H1 (cell line): ENCODE results near the gene SLC9C2. TPM values are rescaled to one million over a fixed set of nuclear protein-coding genes. Genes with fewer than 3 reads are reported as not detected.

Source experiments
- CTCF ChIA-PET: fragments of 300-600 bp; sonication (Branson Sonifier 250); formaldehyde crosslinking; loops from one replicate; lab custom pipeline; 2021; ENCODE audit not compliant: partially characterized antibody; lab: Charles Lee
- POLR2A ChIA-PET: fragments of 300-600 bp; sonication (Branson Sonifier 250); formaldehyde crosslinking; loops from one replicate; lab custom pipeline; 2021; ENCODE audit warnings: inconsistent platforms; ENCODE audit not compliant: partially characterized antibody; lab: Charles Lee
- DNase-seq, 2 experiments: peaks; one replicate each; pipeline versions ENCODE4 v3.0.0 to v3.0.0-alpha.2; 2010 to 2022; ENCODE audit warnings: low spot score in 2 of 2, low read depth in 1 of 2, mixed read lengths in 1 of 2
- FAIRE-seq: peaks from 2 replicates; lab custom pipeline; 2011; peaks lifted over from hg19 to GRCh38; lab: Jason Lieb, UNC
- H2AFZ ChIP-seq: 2 replicates; pipeline ENCODE4 v1.8.1; 2012; ENCODE audit warnings: low read length, inconsistent platforms
- H2AK5ac ChIP-seq: 2 replicates; pipeline ENCODE4 v1.6.1; 2013; ENCODE audit warnings: low read depth, low read length
- H2BK120ac ChIP-seq: replicated peaks from 2 replicates; pipeline ENCODE3; 2013; ENCODE audit warnings: low read depth, low read length, inconsistent platforms
- H2BK12ac ChIP-seq: 2 replicates; pipeline ENCODE4 v1.6.1; 2013; ENCODE audit warnings: low read depth, low read length
- H2BK15ac ChIP-seq: 2 replicates; pipeline ENCODE4 v1.6.1; 2013; ENCODE audit warnings: low read length
- H2BK20ac ChIP-seq: 2 replicates; pipeline ENCODE4 v1.6.1; 2013; ENCODE audit warnings: low read length
- H2BK5ac ChIP-seq: 2 replicates; pipeline ENCODE4 v1.6.1; 2013; ENCODE audit warnings: low read depth, low read length
- H3K14ac ChIP-seq: 2 replicates; pipeline ENCODE4 v1.6.1; 2013; ENCODE audit warnings: inconsistent platforms; ENCODE audit not compliant: insufficient read length
- H3K18ac ChIP-seq: 2 replicates; pipeline ENCODE4 v1.6.1; 2013; ENCODE audit warnings: low read length; ENCODE audit errors: extremely low read depth
- H3K23ac ChIP-seq: 2 replicates; pipeline ENCODE4 v1.6.1; 2013; ENCODE audit warnings: inconsistent platforms; ENCODE audit not compliant: insufficient read length
- H3K23me2 ChIP-seq: 2 replicates; pipeline ENCODE4 v1.6.1; 2013; ENCODE audit warnings: low read depth, low read length
- H3K27ac ChIP-seq: 2 replicates; pipeline ENCODE4 v1.6.1; 2011; ENCODE audit warnings: low read depth, low read length, inconsistent platforms
- H3K27me3 ChIP-seq, 4 experiments: replicated peaks in 1 of 4; 1 replicate in 1 of 4; 2 replicates in 3 of 4; pipeline versions ENCODE4 v1.6.1 to v1.8.1; 2011 to 2013; ENCODE audit warnings: low read length in 3 of 4, mild to moderate bottlenecking in 3 of 4, inconsistent platforms in 2 of 4, mixed read lengths in 2 of 4, moderate library complexity in 1 of 4; ENCODE audit not compliant: control insufficient read depth in 3 of 4, insufficient read depth in 3 of 4; ENCODE audit errors: extremely low read depth in 1 of 4
- H3K36me3 ChIP-seq, 4 experiments: 2 replicates each; pipeline versions ENCODE4 v1.6.1 to v1.8.1; 2011 to 2013; ENCODE audit warnings: mild to moderate bottlenecking in 4 of 4, low read length in 3 of 4, moderate library complexity in 2 of 4, control low read depth in 1 of 4, inconsistent platforms in 1 of 4; ENCODE audit not compliant: insufficient read depth in 4 of 4, control insufficient read depth in 2 of 4
- H3K4ac ChIP-seq: replicated peaks from 2 replicates; pipeline ENCODE3; 2013; ENCODE audit warnings: low read length, low read depth, mixed read lengths, inconsistent platforms; ENCODE audit not compliant: insufficient read length
- H3K4me1 ChIP-seq, 4 experiments: replicated peaks in 1 of 4; 1 replicate in 1 of 4; 2 replicates in 3 of 4; pipeline versions ENCODE4 v1.6.1 to v1.8.1; 2011 to 2013; ENCODE audit warnings: low read length in 3 of 4, inconsistent platforms in 2 of 4, mixed read lengths in 1 of 4; ENCODE audit not compliant: insufficient read depth in 4 of 4, control insufficient read depth in 3 of 4
- H3K4me2 ChIP-seq, 2 experiments: 2 replicates each; pipeline versions ENCODE4 v1.6.1 to v1.8.1; 2011 to 2013; ENCODE audit warnings: low read depth in 2 of 2, low read length in 2 of 2, control low read depth in 1 of 2, inconsistent platforms in 1 of 2, mild to moderate bottlenecking in 1 of 2; ENCODE audit not compliant: insufficient read depth in 1 of 2
- H3K4me3 ChIP-seq, 4 experiments: fragments of 200-600, 300-600 bp in 1 of 4; sonication (generic), shearing (Covaris generic), sonication (Bioruptor Twin) in 1 of 4; 2 replicates each; pipeline versions ENCODE4 v1.5.1 to v1.8.1; 2011 to 2016; ENCODE audit warnings: low read length in 4 of 4, low read depth in 3 of 4, control low read depth in 2 of 4, inconsistent platforms in 2 of 4, mild to moderate bottlenecking in 2 of 4, mixed read lengths in 1 of 4, moderate library complexity in 1 of 4; ENCODE audit not compliant: insufficient read depth in 2 of 4; ENCODE audit errors: extremely low read depth in 1 of 4
- H3K56ac ChIP-seq: replicated peaks from 2 replicates; pipeline ENCODE3; 2013; ENCODE audit warnings: low read depth, mild to moderate bottlenecking, mixed read lengths, low read length, inconsistent platforms; ENCODE audit not compliant: insufficient read length
- H3K79me1 ChIP-seq: 2 replicates; pipeline ENCODE4 v1.6.1; 2013; ENCODE audit warnings: low read depth, low read length, control low read depth
- H3K79me2 ChIP-seq, 2 experiments: 2 replicates each; pipeline versions ENCODE4 v1.6.1 to v1.8.1; 2012 to 2013; ENCODE audit warnings: low read length in 2 of 2, mild to moderate bottlenecking in 2 of 2, inconsistent platforms in 1 of 2; ENCODE audit not compliant: insufficient read depth in 2 of 2, control insufficient read depth in 1 of 2
- H3K9ac ChIP-seq, 4 experiments: replicated peaks in 1 of 4; 1 replicate in 1 of 4; 2 replicates in 3 of 4; pipeline versions ENCODE4 v1.6.1 to v1.8.1; 2011 to 2013; ENCODE audit warnings: low read depth in 3 of 4, low read length in 3 of 4, control low read depth in 2 of 4, mild to moderate bottlenecking in 2 of 4, moderate library complexity in 2 of 4, inconsistent platforms in 1 of 4; ENCODE audit errors: extremely low read depth in 1 of 4
- H3K9me3 ChIP-seq, 2 experiments: 2 replicates each; pipeline versions ENCODE4 v1.6.1 to v1.8.1; 2012 to 2013; ENCODE audit warnings: mild to moderate bottlenecking in 2 of 2, moderate library complexity in 2 of 2, control low read depth in 1 of 2, inconsistent platforms in 1 of 2, low read depth in 1 of 2, low read length in 1 of 2, mixed read lengths in 1 of 2; ENCODE audit not compliant: insufficient read depth in 2 of 2
- H4K20me1 ChIP-seq, 2 experiments: replicated peaks in 1 of 2; 2 replicates each; pipeline versions ENCODE3 to v1.8.1; 2011 to 2013; ENCODE audit warnings: inconsistent platforms in 2 of 2, low read length in 2 of 2, mild to moderate bottlenecking in 1 of 2; ENCODE audit not compliant: insufficient read depth in 2 of 2, control insufficient read depth in 1 of 2
- H4K5ac ChIP-seq: 2 replicates; pipeline ENCODE4 v1.6.1; 2013; ENCODE audit warnings: low read length, low read depth, mixed read lengths, inconsistent platforms; ENCODE audit not compliant: insufficient read length
- H4K8ac ChIP-seq: 2 replicates; pipeline ENCODE4 v1.8.0; 2013; ENCODE audit warnings: mild to moderate bottlenecking, moderate library complexity, low read length, inconsistent platforms; ENCODE audit not compliant: insufficient read depth; ENCODE audit errors: extremely low read depth
- H4K91ac ChIP-seq: replicated peaks from 2 replicates; pipeline ENCODE3; 2013; ENCODE audit warnings: low read length, mixed read lengths, inconsistent platforms; ENCODE audit not compliant: insufficient read length
- CBX5 ChIP-seq: fragments of 300-800, 300-1000 bp; sonication (generic); IDR thresholded peaks from 2 replicates; pipeline ENCODE4 v1.7.1; 2016; ENCODE audit warnings: antibody characterized with exemption, low read length, low read depth
- HDAC2 ChIP-seq, 2 experiments: fragments of 300-600 bp in 1 of 2; sonication (generic) in 1 of 2; IDR thresholded peaks; 2 replicates each; pipeline ENCODE4 v1.6.1; 2011 to 2012; ENCODE audit warnings: low read depth in 2 of 2, low read length in 2 of 2, mild to moderate bottlenecking in 2 of 2, moderate library complexity in 2 of 2, borderline replicate concordance in 1 of 2, inconsistent platforms in 1 of 2
- MAFK ChIP-seq: IDR thresholded peaks from 2 replicates; pipeline ENCODE4 v1.6.1; 2012; ENCODE audit warnings: low read depth, mild to moderate bottlenecking, improper control_type of control experiment, low read length
- POLR2A ChIP-seq, 2 experiments: IDR thresholded peaks; 1 replicate in 1 of 2; 2 replicates in 1 of 2; pipeline ENCODE4 v1.6.1; 2011; ENCODE audit warnings: low read depth in 2 of 2, low read length in 2 of 2, mild to moderate bottlenecking in 2 of 2; ENCODE audit errors: control extremely low read depth in 1 of 2
- POU5F1 ChIP-seq: IDR thresholded peaks from 2 replicates; pipeline ENCODE4 v1.6.1; 2011; ENCODE audit warnings: low read depth, mild to moderate bottlenecking, low read length, moderate library complexity
- RAD21 ChIP-seq, 2 experiments: IDR thresholded peaks in 1 of 2; conservative IDR thresholded peaks in 1 of 2; 2 replicates each; pipeline ENCODE4 v1.6.1; 2011; ENCODE audit warnings: low read depth in 2 of 2, low read length in 2 of 2, improper control_type of control experiment in 1 of 2, inconsistent platforms in 1 of 2, mild to moderate bottlenecking in 1 of 2, moderate library complexity in 1 of 2
- SIN3A ChIP-seq, 2 experiments: IDR thresholded peaks in 1 of 2; conservative IDR thresholded peaks in 1 of 2; 2 replicates each; pipeline ENCODE4 v1.6.1; 2011 to 2012; ENCODE audit warnings: low read length in 2 of 2, improper control_type of control experiment in 1 of 2, low read depth in 1 of 2, mild to moderate bottlenecking in 1 of 2
- SP2 ChIP-seq: IDR thresholded peaks from 2 replicates; pipeline ENCODE4 v1.6.1; 2012; ENCODE audit warnings: mild to moderate bottlenecking, low read length, inconsistent platforms
- TCF12 ChIP-seq: IDR thresholded peaks from 2 replicates; pipeline ENCODE4 v1.6.1; 2011; ENCODE audit warnings: low read depth, mild to moderate bottlenecking, low read length
- ZNF274 ChIP-seq: IDR thresholded peaks from 2 replicates; pipeline ENCODE4 v1.7.0; 2012; ENCODE audit warnings: low read length, borderline replicate concordance; ENCODE audit errors: extremely low read depth
- WGBS, 2 experiments: shearing (Covaris generic) in 1 of 2; methylation state at CpG; one replicate each; pipeline versions ENCODE4 v1.1.6 to v1.1.7; 2013 to 2015; ENCODE audit warnings: low lambda C conversion rate in 2 of 2, mixed read lengths in 2 of 2, inconsistent platforms in 1 of 2, low coverage in 1 of 2, missing lambda C conversion rate in 1 of 2; ENCODE audit not compliant: insufficient replicate concordance in 2 of 2, insufficient coverage in 1 of 2, insufficient read length in 1 of 2; ENCODE audit errors: extremely low coverage in 1 of 2, missing lambda C conversion rate in 1 of 2; 5-methylcytosine and 5-hydroxymethylcytosine counted together
- polyA plus RNA-seq, 7 experiments: library from polyadenylated mRNA; depleted of rRNA in 3 of 7; stranded (reverse) in 5 of 7; unstranded in 2 of 7; fragments of >200 nt in 5 of 7; fragments of 200-250 nt in 2 of 7; gene quantifications; 1 replicate in 5 of 7; 2 replicates in 1 of 7; 4 replicates in 1 of 7; pipeline versions ENCODE4 v1.2.1 to v1.2.3, GENCODE V29; 2011 to 2013; ENCODE audit warnings: missing spikeins in 2 of 7, mixed read lengths in 2 of 7
- total RNA-seq: library from RNA; stranded (reverse); fragmentation: NEBNext Ultra II Directional; extraction: Animal tissue kit (Norgen Biotek cat#: 25700); gene quantifications from 2 replicates; pipeline ENCODE4 v1.2.1, GENCODE V29; 2021
- TF ChIP-seq, protein P1 (sequence below): IDR thresholded peaks from 2 replicates; pipeline ENCODE4 v1.6.1; 2012; ENCODE audit warnings: inconsistent platforms

SLC9C2 gene
- total and polyA plus RNA-seq, 2 of the 8 experiments (the other 6 are each of a cell fraction or from before 2014, with no cell fraction given): not detected

DNA sequence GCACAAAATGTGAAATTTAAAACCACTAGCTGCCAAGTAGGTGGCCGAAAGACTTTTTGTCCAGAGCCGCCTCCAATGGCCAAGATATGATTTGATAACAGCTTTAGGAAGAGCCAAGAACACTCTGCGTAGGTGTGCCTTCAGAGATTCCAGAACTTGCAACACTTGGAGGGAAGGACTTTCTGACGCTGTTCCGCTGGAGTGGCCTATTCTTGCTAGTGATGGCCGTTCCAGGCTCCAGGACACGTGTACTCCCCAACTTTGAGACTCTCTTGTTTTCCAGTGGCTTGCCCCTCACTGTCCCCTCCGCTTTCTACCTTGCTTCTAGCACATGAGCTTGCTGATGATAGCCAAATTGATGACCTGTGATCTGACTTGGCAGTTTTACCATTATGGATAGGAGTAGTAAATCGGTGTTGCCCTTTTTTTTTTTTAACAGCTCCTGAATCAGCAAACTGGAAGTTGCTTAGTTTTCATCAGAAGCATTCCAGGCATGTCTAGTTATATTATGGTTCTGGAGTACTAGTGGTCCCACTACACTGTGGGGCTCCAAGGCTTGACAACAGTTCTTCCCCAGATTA, 124.7 kb downstream of the SLC9C2 start:
- no peak overlapping the region for H4K5ac ChIP-seq
- peaks cover 12% of the 10 kb centered on the region for H3K23me2 ChIP-seq
- H3K18ac ChIP-seq: peak overlapping the region; percentile 94; the same call in 1 of the 2 replicates
- H3K79me1 ChIP-seq: 0 out of 2 replicates have a peak, but pooled peaks cover 2% of the 10 kb centered on the region
- peaks cover 2 to 18% (median 4%) of the 10 kb centered on the region in 4 experiments; a peak in 6 of 7 replicates for H3K4me1 ChIP-seq
- CTCF ChIA-PET: interaction anchor here (0.7 to 4.3 kb wide), 7 partner anchors 10 to 58 kb away, joined by 4 to 44 read pairs (median 5); no protein-coding TSS in a partner anchor
- H2BK20ac ChIP-seq: no peak overlapping the region
- POLR2A ChIA-PET: interaction anchor here (0.7 to 4.8 kb wide), 25 partner anchors 7 to 390 kb away, joined by 3 to 53 read pairs (median 6); partner anchors contain the start of genes CENPL, DARS2, GAS5 and ZBTB37
- no peaks in the 10 kb centered on the region for H3K27me3 ChIP-seq
- peak overlapping the region; percentile 86 to 94 (median 92) for H3K4me3 ChIP-seq
- peaks cover 23 to 39% (median 28%) of the 10 kb centered on the region in 4 experiments for H3K36me3 ChIP-seq
- WGBS, 2 experiments: 5% methylated on average over 9 of the region's 9 CpGs; no CpG with 5 or more reads in 1 of the 2 experiments
- H2BK120ac ChIP-seq: no peak overlapping the region
- DNase-seq (no peak), FAIRE-seq (no peak)
- peak overlapping the region; percentile 95 to 100 (median 98) for H3K9ac ChIP-seq
- H3K56ac ChIP-seq: no peak overlapping the region
- H4K20me1 ChIP-seq: peaks cover 12% of the 10 kb centered on the region in 2 experiments
- peak overlapping the region; percentile 83 for H2BK12ac ChIP-seq
- H4K91ac ChIP-seq: no peak overlapping the region
- H2BK15ac ChIP-seq: peak overlapping the region; percentile 62; the same call in 1 of the 2 replicates
- peak overlapping the region; percentile 96 for H3K27ac ChIP-seq
- H2BK5ac ChIP-seq: peak overlapping the region; percentile 97
- H3K4ac ChIP-seq: no peak overlapping the region
- H3K79me2 ChIP-seq: peaks cover 12 to 83% of the 10 kb centered on the region in 2 experiments
- no peak overlapping the region for H3K14ac ChIP-seq
- no peaks in the 10 kb centered on the region for H3K9me3 ChIP-seq
- H3K23ac ChIP-seq: no peak overlapping the region
- H4K8ac ChIP-seq: no peak overlapping the region
- H2AFZ ChIP-seq: no peak overlapping the region
- H3K4me2 ChIP-seq: peak overlapping the region; percentile 91 to 92
- H2AK5ac ChIP-seq: peak overlapping the region; percentile 5; the same call in 1 of the 2 replicates
- peak in 1 of 2 experiments; percentile 70; a peak in 2 of 4 replicates for TF ChIP-seq SIN3A (conservative IDR thresholded peaks at IDR 0.05 in 1 of 2, IDR thresholded peaks at IDR 0.05 in 1 of 2; ENCODE audit: low read depth in 1 of 2, low read length in 2 of 2)
- no peak for TF ChIP-seq ZNF274
- no peak for TF ChIP-seq TCF12
- TF ChIP-seq, protein P1, sequence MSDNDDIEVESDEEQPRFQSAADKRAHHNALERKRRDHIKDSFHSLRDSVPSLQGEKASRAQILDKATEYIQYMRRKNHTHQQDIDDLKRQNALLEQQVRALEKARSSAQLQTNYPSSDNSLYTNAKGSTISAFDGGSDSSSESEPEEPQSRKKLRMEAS: peak; percentile 52; the same call in 1 of the 2 replicates
- peak in 1 of 2 experiments; percentile 46; a peak in 2 of 3 replicates for TF ChIP-seq POLR2A (IDR thresholded peaks at IDR 0.05; ENCODE audit: control extremely low read depth in 1 of 2, low read depth in 2 of 2, low read length in 2 of 2)
- TF ChIP-seq POU5F1: no peak
- 0 out of 4 replicates have a peak, but pooled peaks of 1 of the 2 experiments have one; percentile 50 for TF ChIP-seq HDAC2 (IDR thresholded peaks at IDR 0.05; ENCODE audit: borderline replicate concordance in 1 of 2, low read depth in 2 of 2, low read length in 2 of 2)
- TF ChIP-seq SP2: no peak
- no peak; a peak in 1 of 4 replicates for TF ChIP-seq RAD21 (IDR thresholded peaks at IDR 0.05 in 1 of 2, conservative IDR thresholded peaks at IDR 0.05 in 1 of 2; ENCODE audit: low read depth in 2 of 2, low read length in 2 of 2)
- no peak for TF ChIP-seq CBX5
- 0 out of 2 replicates have a peak, but pooled peaks have one; percentile 15 for TF ChIP-seq MAFK
